HG03565 (cell line): Measurements from ENCODE around the gene CELF3.
A peak's percentile ranks its signal among the peaks of the same experiment; 100 is the strongest.
"Not testable (repeated sequence)": the region's sequence is repeated elsewhere in the genome, so short reads cannot be mapped to it uniquely, and the experiment has no call there.

Experiments
- ATAC-seq: cut with Tn5 transposase; IDR thresholded peaks from one replicate; pipeline ENCODE4 v1.9.1; 2021; ENCODE audit warnings: mild to moderate bottlenecking, moderate library complexity; ENCODE audit not compliant: unreplicated experiment

The CELF3 gene

GRCh38 chr1:151716771-151717631 lies at the start of gene CELF3:
Gene CELF3 (minus strand): TSS chr1:151716803. CDS start chr1:151716020, 783 bp downstream.
- ATAC-seq: no peak

- no peak for ATAC-seq
These were observed 47.4 kb upstream of the CELF3 start for GRCh38 chr1:151763990-151764389.

- ATAC-seq: peak; percentile 76
These were observed 46.6 kb upstream of the CELF3 start, which contains the start of gene MRPL9 for GRCh38 chr1:151762941-151763921. Gene MRPL9 (minus strand): TSS chr1:151763496. CDS start chr1:151763479, 17 bp downstream.

- no peak for ATAC-seq
These were observed 44.2 kb upstream of the CELF3 start for GRCh38 chr1:151760597-151761385.

GRCh38 chr1:151759241-151759640 lies 42.6 kb upstream of the CELF3 start:
- no peak for ATAC-seq

- no peak for ATAC-seq
These were observed 39.7 kb upstream of the CELF3 start for GRCh38 chr1:151756291-151756690.

GRCh38 chr1:151741516-151741915 lies 24.9 kb upstream of the CELF3 start:
- no peak for ATAC-seq

GRCh38 chr1:151739590-151740355 lies 23.2 kb upstream of the CELF3 start:
- ATAC-seq: no peak

GRCh38 chr1:151737479-151737878 lies 20.9 kb upstream of the CELF3 start:
- ATAC-seq: no peak

GRCh38 chr1:151737026-151737425 lies 20.4 kb upstream of the CELF3 start:
- no peak for ATAC-seq

GRCh38 chr1:151733995-151734394 lies 17.4 kb upstream of the CELF3 start:
- ATAC-seq: not testable (repeated sequence)

- no peak for ATAC-seq
These were observed 16.5 kb upstream of the CELF3 start for GRCh38 chr1:151733126-151733525.

- ATAC-seq: no peak
These were observed 13.3 kb upstream of the CELF3 start for GRCh38 chr1:151729966-151730291.

GRCh38 chr1:151729157-151729965 lies 12.8 kb upstream of the CELF3 start:
- no peak for ATAC-seq

GRCh38 chr1:151728151-151729054 lies 11.8 kb upstream of the CELF3 start:
- no peak for ATAC-seq

- ATAC-seq: no peak
These were observed 7.2 kb upstream of the CELF3 start for GRCh38 chr1:151723726-151724370.

GRCh38 chr1:151721788-151722510 lies 5.3 kb upstream of the CELF3 start:
- ATAC-seq: no peak
